HepG2 (cell line): ENCODE measurements around the gene MYL3. TPM values are rescaled to one million over a fixed set of nuclear protein-coding genes. Genes with fewer than 3 reads are reported as not detected.

Source experiments
- ERF ChIP-seq: IDR thresholded peaks from 2 replicates; pipeline ENCODE4 v1.6.1; 2018; ENCODE audit warnings: missing biosample characterization, missing genetic modification reagents
- ETV5 ChIP-seq: IDR thresholded peaks from 2 replicates; pipeline ENCODE4 v1.6.1; 2018; ENCODE audit warnings: missing biosample characterization, missing genetic modification reagents, inconsistent platforms, borderline replicate concordance
- EZH2 ChIP-seq: conservative IDR thresholded peaks from 2 replicates; pipeline ENCODE4 v1.6.1; 2012; ENCODE audit warnings: mild to moderate bottlenecking, low read depth, low read length, moderate library complexity
- FOXJ3 ChIP-seq: sonication (generic); formaldehyde crosslinking; IDR thresholded peaks from 2 replicates; pipeline ENCODE4 v1.4.0; 2020; ENCODE audit warnings: missing genetic modification reagents, mild to moderate bottlenecking, borderline replicate concordance
- GATAD1 ChIP-seq: IDR thresholded peaks from 2 replicates; pipeline ENCODE4 v1.6.1; 2016; ENCODE audit warnings: missing genetic modification reagents, missing compliant biosample characterization
- HNF4G ChIP-seq, 2 experiments: sonication (generic) in 1 of 2; formaldehyde crosslinking in 1 of 2; IDR thresholded peaks; 2 replicates each; pipeline versions ENCODE4 v1.4.0 to v1.6.1; 2011 to 2020; ENCODE audit warnings: borderline replicate concordance in 2 of 2, low read depth in 2 of 2, mild to moderate bottlenecking in 2 of 2, low read length in 1 of 2, missing genetic modification reagents in 1 of 2, moderate library complexity in 1 of 2
- IRF2 ChIP-seq: IDR thresholded peaks from 2 replicates; pipeline ENCODE4 v1.6.1; 2018; ENCODE audit warnings: missing genetic modification reagents, missing compliant biosample characterization
- ISX ChIP-seq: sonication (generic); formaldehyde crosslinking; conservative IDR thresholded peaks from 2 replicates; pipeline ENCODE4 v1.5.0; 2020; ENCODE audit warnings: missing genetic modification reagents
- MTERF4 ChIP-seq: sonication (generic); formaldehyde crosslinking; IDR thresholded peaks from 2 replicates; pipeline ENCODE4 v1.8.0; 2023; ENCODE audit warnings: mild to moderate bottlenecking, missing genetic modification reagents
- MYC ChIP-seq: sonication (generic); formaldehyde crosslinking; IDR thresholded peaks from 2 replicates; pipeline ENCODE4 v1.9.0; 2021; ENCODE audit warnings: missing genetic modification reagents, borderline replicate concordance
- NCOA5 ChIP-seq: sonication (generic); formaldehyde crosslinking; IDR thresholded peaks from 2 replicates; pipeline ENCODE4 v1.4.0; 2020; ENCODE audit warnings: missing genetic modification reagents
- RAD51 ChIP-seq: fragments of 450-650 bp; IDR thresholded peaks from 2 replicates; pipeline ENCODE4 v1.6.1; 2016; ENCODE audit warnings: borderline replicate concordance
- REST ChIP-seq, 2 experiments: IDR thresholded peaks; 2 replicates each; pipeline ENCODE4 v1.6.1; 2011 to 2012; ENCODE audit warnings: low read length in 2 of 2, borderline replicate concordance in 1 of 2, low read depth in 1 of 2, mild to moderate bottlenecking in 1 of 2, moderate library complexity in 1 of 2
- SKI ChIP-seq: fragments of 450-650 bp; IDR thresholded peaks from one replicate; pipeline ENCODE4 v1.6.1; 2018; ENCODE audit warnings: mild to moderate bottlenecking; ENCODE audit not compliant: partially characterized antibody
- SOX5 ChIP-seq: IDR thresholded peaks from 2 replicates; pipeline ENCODE4 v1.6.1; 2016; ENCODE audit warnings: borderline replicate concordance
- STAG1 ChIP-seq: sonication (generic); formaldehyde crosslinking; IDR thresholded peaks from 2 replicates; pipeline ENCODE4 v1.4.0; 2020; ENCODE audit warnings: missing genetic modification reagents
- TFE3 ChIP-seq: IDR thresholded peaks from 2 replicates; pipeline ENCODE4 v1.6.1; 2016
- USF2 ChIP-seq, 2 experiments: sonication (generic) in 1 of 2; formaldehyde crosslinking in 1 of 2; IDR thresholded peaks; 2 replicates each; pipeline versions ENCODE4 v1.5.1 to v1.6.1; 2011 to 2020; ENCODE audit warnings: borderline replicate concordance in 1 of 2, low read depth in 1 of 2, low read length in 1 of 2, mild to moderate bottlenecking in 1 of 2, missing genetic modification reagents in 1 of 2, moderate library complexity in 1 of 2
- ZNF496 ChIP-seq: sonication (generic); formaldehyde crosslinking; IDR thresholded peaks from 2 replicates; pipeline ENCODE4 v1.8.1; 2023; ENCODE audit warnings: mild to moderate bottlenecking, moderate library complexity, missing genetic modification reagents; ENCODE audit not compliant: insufficient replicate concordance
- ZNF607 ChIP-seq: sonication (generic); formaldehyde crosslinking; IDR thresholded peaks from 2 replicates; pipeline ENCODE4 v1.5.1; 2020; ENCODE audit warnings: missing genetic modification reagents, mild to moderate bottlenecking, borderline replicate concordance
- ZNF781 ChIP-seq: sonication (generic); formaldehyde crosslinking; IDR thresholded peaks from 2 replicates; pipeline ENCODE4 v1.5.1; 2020; ENCODE audit warnings: borderline replicate concordance, mild to moderate bottlenecking, missing genetic modification reagents; ENCODE audit errors: not compliant biosample characterization
- polyA plus RNA-seq, 8 experiments: library from polyadenylated mRNA; depleted of rRNA in 3 of 8; stranded (reverse) in 7 of 8; unstranded in 1 of 8; fragments of >200 nt; fragmentation: Illumina TruSeq in 4 of 8; extraction: Trizol in 4 of 8; gene quantifications; 2 replicates each; pipeline versions ENCODE4 v1.2.1 to v1.2.3, GENCODE V29; 2011 to 2016; ENCODE audit warnings: low read depth in 4 of 8, missing spikeins in 1 of 8, mixed read lengths in 1 of 8; ENCODE audit not compliant: insufficient read depth in 1 of 8
- total RNA-seq, 5 experiments: library from RNA; depleted of rRNA; stranded (reverse); fragments of >200 nt; fragmentation: Illumina TruSeq; extraction: Trizol; gene quantifications; 2 replicates each; pipeline ENCODE4 v1.2.3, GENCODE V29; 2016; ENCODE audit warnings: low read depth in 1 of 5

Gene MYL3
- total and polyA plus RNA-seq, 2 of the 13 experiments (the other 11 are each of a cell fraction or from before 2014, with no cell fraction given), result not detected

GRCh38 chr3:46909535-46910161 lies 46.4 kb upstream of the MYL3 start (continued):
- TF ChIP-seq STAG1 (CRISPR knock-in tag) (peak; percentile 91), SOX5 (no peak), REST (IDR thresholded peaks at IDR 0.05; ENCODE audit: borderline replicate concordance in 1 of 2, low read depth in 1 of 2, low read length in 2 of 2) (no peak), ETV5 (no peak), ZNF607 (CRISPR knock-in tag) (0 out of 2 replicates have a peak, but pooled peaks have one; percentile 42), NCOA5 (CRISPR knock-in tag) (no peak), EZH2 (no peak), USF2 (IDR thresholded peaks at IDR 0.05; ENCODE audit: low read depth, low read length) (peak; percentile 58), USF2 (CRISPR knock-in tag; IDR thresholded peaks at IDR 0.05; ENCODE audit: borderline replicate concordance) (peak; percentile 78; the same call in 1 of the 2 replicates), ERF (CRISPR knock-in tag) (peak; percentile 47; the same call in 1 of the 2 replicates), ZNF496 (CRISPR knock-in tag) (no peak), IRF2 (no peak), HNF4G (IDR thresholded peaks at IDR 0.05; ENCODE audit: borderline replicate concordance, low read depth, low read length) (no peak), HNF4G (CRISPR knock-in tag; IDR thresholded peaks at IDR 0.05; ENCODE audit: borderline replicate concordance, low read depth) (no peak), FOXJ3 (no peak), ISX (CRISPR knock-in tag) (no peak), MYC (CRISPR knock-in tag) (peak; percentile 52; the same call in 1 of the 2 replicates), RAD51 (no peak), SKI (no peak), TFE3 (CRISPR knock-in tag) (no peak), MTERF4 (CRISPR knock-in tag) (no peak), ZNF781 (CRISPR knock-in tag) (no peak), GATAD1 (no peak)
